HG03135 (cell line): ENCODE results near the gene TMEM272.

Experiments
- ATAC-seq: cut with Tn5 transposase; IDR thresholded peaks from one replicate; pipeline ENCODE4 v1.9.1; 2021; ENCODE audit warnings: mild to moderate bottlenecking, moderate library complexity; ENCODE audit not compliant: unreplicated experiment

Gene TMEM272

DNA sequence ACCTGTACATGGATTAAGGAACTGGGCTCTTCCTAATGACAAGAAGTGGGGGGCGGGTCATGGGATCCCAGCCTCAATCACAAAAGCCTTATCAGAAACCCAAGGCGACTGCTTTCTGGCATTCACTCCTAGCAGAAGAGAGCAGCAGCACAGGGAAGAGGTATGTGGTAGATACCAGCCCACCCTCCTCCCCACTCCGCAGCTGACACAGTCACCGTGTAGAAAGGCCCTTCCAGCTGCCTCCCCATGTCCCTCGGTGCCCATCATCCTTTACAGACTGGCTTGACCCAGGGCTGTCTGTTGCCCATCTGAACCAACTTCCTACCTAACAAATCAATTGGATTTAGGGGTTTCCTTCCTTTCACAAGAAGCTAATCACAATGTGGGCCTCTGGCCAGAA lies 37.9 kb downstream of the TMEM272 start:
- no peak for ATAC-seq

GRCh38 chr13:51806566-51806965 lies 38.4 kb downstream of the TMEM272 start:
- no peak for ATAC-seq

DNA sequence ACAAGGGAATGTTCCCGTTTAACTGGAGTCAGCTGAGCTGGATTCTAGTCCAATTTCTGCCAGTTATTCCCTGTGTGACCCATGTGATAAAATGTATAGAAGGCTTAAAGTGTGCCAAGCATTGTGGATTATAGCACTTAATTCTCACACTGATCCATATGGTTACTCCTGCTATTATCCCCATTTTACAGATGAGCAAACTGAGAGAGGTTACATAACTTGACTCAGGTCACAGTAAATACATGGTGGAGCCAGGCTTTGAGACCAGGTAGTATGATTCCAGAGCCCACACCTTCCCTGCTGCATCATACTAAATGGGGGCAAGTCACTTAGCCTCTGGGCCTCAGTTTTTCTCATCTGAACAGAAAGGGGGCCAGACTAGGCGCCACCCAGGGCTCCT lies 39.1 kb downstream of the TMEM272 start:
- ATAC-seq, result no peak

- no peak for ATAC-seq
Measured at GRCh38 chr13:51805313-51805712, 39.7 kb downstream of the TMEM272 start.

DNA sequence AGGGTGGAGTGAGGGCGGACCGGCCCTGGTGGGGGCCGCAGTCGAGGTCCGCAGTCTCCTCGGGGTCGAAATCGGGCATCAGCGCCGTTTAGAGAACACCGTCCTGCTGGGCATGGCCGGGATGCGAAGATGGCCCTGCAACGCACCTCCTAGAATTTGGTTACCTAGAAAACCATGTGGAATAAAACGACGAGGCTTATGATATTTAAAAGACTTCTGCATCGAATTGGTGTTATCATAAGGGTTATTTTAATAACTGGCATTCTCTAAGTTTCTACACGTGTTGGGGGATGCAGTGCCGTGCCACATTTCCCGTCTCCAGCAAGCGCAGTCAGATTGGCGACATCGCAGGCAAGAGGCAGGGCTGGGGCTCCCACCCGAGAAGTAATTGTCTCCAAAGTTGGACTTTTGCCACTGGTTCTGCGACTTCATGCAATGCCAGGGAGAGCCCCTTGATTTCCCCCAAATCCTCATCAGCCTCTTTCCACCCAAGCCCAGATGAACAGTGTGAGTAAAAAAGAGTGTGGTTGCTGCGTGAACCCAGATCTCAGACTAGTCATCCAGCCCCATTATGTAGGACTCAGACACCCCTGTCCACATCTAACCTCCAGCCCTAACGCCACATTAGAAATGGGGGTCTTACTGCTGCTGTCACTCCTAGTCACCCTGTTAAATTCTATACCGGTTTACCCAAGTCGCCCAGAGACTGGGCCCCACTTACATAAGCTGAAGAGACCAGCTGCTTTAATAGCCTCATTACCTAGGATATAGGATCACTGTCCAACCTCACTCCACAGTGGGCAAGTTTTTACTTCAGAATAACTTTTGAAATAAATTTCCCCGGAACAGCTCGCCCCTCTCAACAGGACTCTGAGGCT lies 40.4 kb downstream of the TMEM272 start:
- ATAC-seq, result no peak

- ATAC-seq, result peak; percentile 92
Measured at GRCh38 chr13:51803422-51804294, 41.3 kb downstream of the TMEM272 start, which contains the start of gene DHRS12. DHRS12 (minus strand) TSS chr13:51804163; CDS start chr13:51799659, 4,504 bp downstream.

GRCh38 chr13:51802631-51803418 lies 42.2 kb downstream of the TMEM272 start:
- ATAC-seq, result no peak

DNA sequence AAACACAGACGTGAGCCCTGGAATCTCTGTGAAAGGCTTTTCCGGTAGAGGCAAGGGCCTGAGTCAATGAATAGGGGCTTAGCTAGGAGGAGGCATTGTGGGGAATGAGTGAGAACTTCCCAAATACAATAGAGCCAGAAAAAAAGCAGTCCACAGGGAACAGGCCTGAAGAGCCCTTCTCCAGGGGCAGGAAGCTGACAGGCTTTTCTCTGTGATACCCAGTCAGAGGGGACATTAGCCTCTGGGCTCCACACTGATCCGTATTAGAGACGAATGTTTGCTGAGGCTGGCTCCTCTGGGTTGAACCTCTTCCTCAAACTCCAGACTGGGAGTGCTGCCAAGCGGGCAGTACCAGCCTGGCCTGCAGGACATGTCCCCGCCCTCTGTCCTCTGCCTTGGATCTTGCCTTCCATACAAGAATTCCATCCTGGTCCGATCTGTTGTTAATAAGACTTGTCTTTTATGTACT lies 43.3 kb downstream of the TMEM272 start:
- no peak for ATAC-seq

GRCh38 chr13:51800486-51800885 lies 44.5 kb downstream of the TMEM272 start:
- no peak for ATAC-seq

GRCh38 chr13:51799261-51799660 lies 45.7 kb downstream of the TMEM272 start:
- no peak for ATAC-seq

GRCh38 chr13:51797664-51798488 lies 47.1 kb downstream of the TMEM272 start:
- no peak for ATAC-seq

- no peak for ATAC-seq
Measured at GRCh38 chr13:51796546-51796945, 48.4 kb downstream of the TMEM272 start.

- ATAC-seq, result no peak
Measured at GRCh38 chr13:51795419-51795818, 49.6 kb downstream of the TMEM272 start.

DNA sequence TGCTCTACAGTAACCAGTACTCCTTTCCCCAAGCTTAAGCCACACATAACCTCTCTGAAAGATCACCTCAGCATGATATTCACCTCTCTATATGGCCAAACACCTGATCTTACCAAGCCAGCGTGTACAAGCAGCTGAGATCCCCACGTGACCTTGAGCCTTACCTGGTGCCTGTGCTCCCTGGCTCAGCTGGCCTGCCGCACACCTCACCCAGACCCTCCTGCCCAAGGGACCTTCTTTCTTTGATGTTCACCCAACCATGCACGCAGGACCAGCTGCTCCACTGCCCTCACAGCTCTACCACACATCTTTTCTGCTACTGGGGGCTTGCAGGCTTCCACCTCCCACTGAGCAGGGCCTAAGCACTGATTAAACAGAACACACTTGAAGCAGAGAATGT lies 50.0 kb downstream of the TMEM272 start:
- ATAC-seq, result no peak

GRCh38 chr13:51793570-51794271 lies 51.3 kb downstream of the TMEM272 start:
- no peak for ATAC-seq

DNA sequence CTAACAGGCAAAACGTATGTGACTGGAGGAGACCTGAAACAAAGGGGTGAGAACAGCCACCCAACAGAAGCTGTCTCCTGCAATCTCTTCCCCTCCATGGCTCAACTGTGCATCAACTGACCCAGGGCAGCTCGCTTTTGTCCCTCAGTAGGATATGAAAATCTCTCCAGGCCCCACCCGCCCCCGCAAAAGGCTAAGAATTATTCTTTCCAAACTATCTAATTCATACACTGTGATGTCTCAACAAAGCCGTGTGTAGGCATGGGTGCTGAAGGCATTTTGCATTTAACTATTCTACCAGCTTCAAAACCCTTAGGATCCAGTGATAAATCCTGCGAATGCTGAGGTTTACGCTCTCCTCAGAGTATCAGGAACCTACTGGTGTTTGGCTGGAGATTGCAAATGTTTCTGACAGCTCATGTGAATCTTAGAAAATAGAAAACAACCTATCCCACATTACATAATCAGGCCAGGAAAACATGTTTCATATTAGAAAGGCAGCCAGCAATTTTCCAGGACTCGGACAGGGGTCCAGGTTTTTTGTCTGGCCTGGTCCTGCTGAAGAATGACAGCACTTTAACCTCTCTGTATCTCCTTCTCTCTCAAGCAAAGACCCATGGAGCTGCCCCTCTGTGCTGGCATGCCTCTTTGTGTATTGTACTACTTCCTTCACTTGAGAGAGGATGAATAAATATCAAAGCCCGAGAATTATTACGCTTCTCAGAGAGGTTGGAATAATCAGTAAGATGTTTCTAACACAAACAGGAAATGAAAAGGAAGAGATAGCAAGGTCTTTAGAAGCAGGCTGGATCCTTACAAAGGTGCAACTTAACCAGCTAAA lies 58.3 kb downstream of the TMEM272 start:
- no peak for ATAC-seq

- no peak for ATAC-seq
Measured at GRCh38 chr13:51785712-51786424, 59.1 kb downstream of the TMEM272 start.

DNA sequence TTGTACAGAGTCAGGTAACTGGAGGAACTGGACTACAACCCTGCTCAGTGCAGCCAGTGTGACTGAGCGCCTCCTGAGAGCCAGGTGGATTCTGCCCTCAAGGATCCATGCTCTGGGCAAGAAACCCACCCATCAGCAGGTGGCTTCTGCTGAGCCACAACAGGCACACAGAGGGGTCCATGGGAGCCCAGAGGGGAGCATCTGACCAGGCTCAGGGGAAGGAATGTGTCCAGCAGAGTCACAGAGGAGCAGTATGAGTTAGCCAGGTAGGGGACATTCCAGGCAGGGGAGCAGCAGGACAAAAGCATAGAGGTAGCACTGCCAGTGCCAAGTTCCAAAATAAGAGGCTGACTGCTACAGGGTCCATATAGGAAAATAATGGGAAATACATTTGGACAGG lies 60.9 kb downstream of the TMEM272 start:
- ATAC-seq, result no peak
